Endothelial cell (in vitro differentiated cells): Measurements from ENCODE around the gene ZC3H14. TPM values are rescaled to one million over a fixed set of nuclear protein-coding genes. Genes with fewer than 3 reads are reported as not detected.

Source experiments
- DNase-seq: peaks from one replicate; pipeline ENCODE4 v3.0.0; 2021; ENCODE audit warnings: low spot score
- H3K27ac Mint-ChIP-seq: one replicate; pipeline ENCODE4 v1.8.0; 2021; ENCODE audit warnings: mixed read lengths, inconsistent platforms; ENCODE audit not compliant: unreplicated experiment
- H3K27me3 Mint-ChIP-seq: one replicate; pipeline ENCODE4 v1.8.0; 2021; ENCODE audit warnings: mild to moderate bottlenecking, moderate library complexity, mixed read lengths, inconsistent platforms; ENCODE audit not compliant: unreplicated experiment
- H3K36me3 Mint-ChIP-seq: one replicate; pipeline ENCODE4 v1.8.0; 2021; ENCODE audit warnings: mild to moderate bottlenecking, low read depth, mixed read lengths, inconsistent platforms; ENCODE audit not compliant: unreplicated experiment
- H3K4me1 Mint-ChIP-seq: one replicate; pipeline ENCODE4 v1.8.0; 2021; ENCODE audit warnings: mild to moderate bottlenecking, mixed read lengths, inconsistent platforms; ENCODE audit not compliant: unreplicated experiment
- H3K4me3 Mint-ChIP-seq: one replicate; pipeline ENCODE4 v1.8.0; 2021; ENCODE audit warnings: mild to moderate bottlenecking, mixed read lengths, inconsistent platforms; ENCODE audit not compliant: unreplicated experiment
- H3K9me3 Mint-ChIP-seq: one replicate; pipeline ENCODE4 v1.8.0; 2021; ENCODE audit warnings: mixed read lengths, inconsistent platforms; ENCODE audit not compliant: unreplicated experiment
- CTCF ChIP-seq: fragments of 200-600 bp; sonication (generic); IDR thresholded peaks from one replicate; pipeline ENCODE4 v1.5.0; 2021; ENCODE audit warnings: antibody characterized with exemption; ENCODE audit not compliant: unreplicated experiment
- total RNA-seq: library from RNA; stranded (reverse); fragmentation: NEBNext Ultra II Directional; extraction: Animal tissue kit (Norgen Biotek cat#: 25700); gene quantifications from one replicate; pipeline ENCODE4 v1.2.1, GENCODE V29; 2021; ENCODE audit not compliant: unreplicated experiment

ZC3H14 gene
- total RNA-seq, 1 donor from 2014 or later, result 57.7 TPM

GRCh38 chr14:88613552-88614010, 50.7 kb downstream of the ZC3H14 start:
- Mint-ChIP-seq H3K9me3 (no peaks in the 10 kb centered on the region), H3K27me3 (no peaks in the 10 kb centered on the region), H3K4me3 (no peak overlapping the region), H3K27ac (no peak overlapping the region), H3K4me1 (no peaks in the 10 kb centered on the region), H3K36me3 (peaks cover 7% of the 10 kb centered on the region)
- TF ChIP-seq CTCF, result no peak
- no peak for DNase-seq

- no peak overlapping the region for H3K4me3 Mint-ChIP-seq
- H3K9me3 Mint-ChIP-seq, result no peaks in the 10 kb centered on the region
- H3K27me3 Mint-ChIP-seq, result no peaks in the 10 kb centered on the region
- no peak for TF ChIP-seq CTCF
- H3K36me3 Mint-ChIP-seq, result peaks cover 5% of the 10 kb centered on the region
- no peak overlapping the region for H3K27ac Mint-ChIP-seq
- DNase-seq, result no peak
- H3K4me1 Mint-ChIP-seq, result no peaks in the 10 kb centered on the region
Observed at GRCh38 chr14:88614218-88614907, 51.5 kb downstream of the ZC3H14 start.

GRCh38 chr14:88616697-88617096, 53.9 kb downstream of the ZC3H14 start:
- TF ChIP-seq CTCF, result no peak
- Mint-ChIP-seq H3K9me3 (no peaks in the 10 kb centered on the region), H3K36me3 (peaks cover 3% of the 10 kb centered on the region), H3K4me3 (no peak overlapping the region), H3K27me3 (no peaks in the 10 kb centered on the region), H3K27ac (no peak overlapping the region), H3K4me1 (no peaks in the 10 kb centered on the region)
- no peak for DNase-seq

- H3K27me3 Mint-ChIP-seq, result no peaks in the 10 kb centered on the region
- DNase-seq, result no peak
- no peaks in the 10 kb centered on the region for H3K36me3 Mint-ChIP-seq
- no peak overlapping the region for H3K4me3 Mint-ChIP-seq
- TF ChIP-seq CTCF, result no peak
- H3K27ac Mint-ChIP-seq, result no peak overlapping the region
- no peaks in the 10 kb centered on the region for H3K4me1 Mint-ChIP-seq
- no peaks in the 10 kb centered on the region for H3K9me3 Mint-ChIP-seq
Observed at GRCh38 chr14:88617479-88617878, 54.6 kb downstream of the ZC3H14 start.

- Mint-ChIP-seq H3K9me3 (no peaks in the 10 kb centered on the region), H3K4me1 (no peaks in the 10 kb centered on the region), H3K4me3 (no peak overlapping the region), H3K27ac (no peak overlapping the region), H3K27me3 (no peaks in the 10 kb centered on the region), H3K36me3 (no peaks in the 10 kb centered on the region)
- DNase-seq, result no peak
- no peak for TF ChIP-seq CTCF
Observed at GRCh38 chr14:88618476-88618875, 55.6 kb downstream of the ZC3H14 start.
